GM12872 (cell line): ENCODE results near the gene AQP6.

Experiments
- CTCF ChIP-seq: IDR thresholded peaks from 3 replicates; pipeline ENCODE4 v1.5.1; 2011; ENCODE audit warnings: low read depth, mild to moderate bottlenecking, low read length, moderate library complexity; ENCODE audit not compliant: insufficient read depth

AQP6 gene

DNA sequence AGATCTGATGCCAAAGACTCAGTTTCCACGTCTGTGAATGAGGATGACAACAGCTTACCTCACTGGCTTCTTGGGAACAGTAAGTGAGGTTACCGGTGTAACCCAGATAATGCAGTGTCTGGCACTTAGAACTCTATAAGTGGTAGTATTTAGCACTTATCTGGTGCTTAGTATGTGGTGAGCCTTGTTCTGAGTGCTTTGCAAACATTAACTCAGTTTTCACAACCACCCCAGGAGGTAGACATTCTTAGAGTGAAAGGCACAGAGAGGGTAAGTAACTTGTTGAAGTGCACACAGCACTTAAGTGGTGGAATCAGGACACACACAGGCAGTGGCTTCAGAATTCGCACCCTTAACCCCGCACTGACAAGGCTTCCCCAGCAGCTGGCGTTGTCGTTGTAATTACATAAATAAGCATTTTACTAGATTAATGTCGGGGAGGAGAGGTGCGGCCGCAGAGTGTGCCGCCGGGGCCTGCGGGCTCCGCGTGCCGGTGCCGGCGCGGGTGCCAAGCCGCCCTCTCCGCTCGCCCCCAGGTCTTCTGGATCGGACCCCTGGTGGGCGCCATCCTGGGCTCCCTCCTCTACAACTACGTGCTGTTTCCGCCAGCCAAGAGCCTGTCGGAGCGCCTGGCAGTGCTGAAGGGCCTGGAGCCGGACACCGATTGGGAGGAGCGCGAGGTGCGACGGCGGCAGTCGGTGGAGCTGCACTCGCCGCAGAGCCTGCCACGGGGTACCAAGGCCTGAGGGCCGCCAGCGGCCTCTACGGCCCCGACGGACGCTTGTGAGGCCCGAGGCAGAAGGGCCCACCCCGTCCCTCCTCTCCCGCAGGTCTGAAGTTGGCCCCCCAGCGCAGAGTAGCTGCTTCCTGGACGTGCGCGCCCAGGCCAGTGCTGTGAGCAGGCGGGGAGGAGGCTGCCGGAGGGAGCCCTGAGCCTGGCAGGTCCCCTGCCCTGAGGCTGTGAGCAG lies 17.6 kb upstream of the AQP6 start:
- no peak for TF ChIP-seq CTCF

DNA sequence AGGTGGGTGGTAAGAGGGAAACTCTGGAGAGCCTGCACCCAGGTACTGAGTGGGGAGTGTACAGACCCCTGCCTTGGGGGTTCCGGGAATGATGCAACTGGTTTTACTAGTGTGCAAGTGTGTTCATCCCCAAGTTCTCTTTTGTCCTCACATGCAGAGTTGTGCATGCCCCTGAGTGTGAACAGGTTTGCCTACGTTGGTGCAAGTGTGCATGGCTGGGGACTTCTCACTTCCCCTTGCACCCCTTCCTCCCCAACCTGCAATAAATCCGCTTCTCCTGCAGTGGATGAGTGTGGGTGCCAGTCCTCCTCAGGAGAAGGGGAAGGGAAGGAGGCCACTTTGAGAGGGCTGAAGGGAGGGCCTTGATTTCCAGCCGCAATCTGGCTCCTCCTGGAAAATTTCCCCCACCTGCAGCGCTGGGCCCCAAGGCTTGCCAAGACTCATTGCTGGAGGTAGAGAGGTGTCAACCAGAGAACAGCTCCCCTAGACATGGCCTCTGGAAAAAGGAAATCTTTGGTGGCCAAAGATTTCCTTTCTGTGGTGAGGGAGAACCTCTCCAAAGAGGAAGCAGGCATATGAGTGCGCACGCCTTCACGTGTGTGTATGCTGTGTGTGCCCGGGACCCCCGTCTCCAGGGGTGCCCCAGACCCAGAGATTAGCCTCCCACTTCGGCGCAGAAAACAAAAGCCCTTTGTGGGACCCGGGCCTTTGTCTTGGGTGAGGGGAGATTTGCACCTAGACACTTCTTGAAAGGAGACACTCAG lies 16.7 kb upstream of the AQP6 start:
- no peak for TF ChIP-seq CTCF

DNA sequence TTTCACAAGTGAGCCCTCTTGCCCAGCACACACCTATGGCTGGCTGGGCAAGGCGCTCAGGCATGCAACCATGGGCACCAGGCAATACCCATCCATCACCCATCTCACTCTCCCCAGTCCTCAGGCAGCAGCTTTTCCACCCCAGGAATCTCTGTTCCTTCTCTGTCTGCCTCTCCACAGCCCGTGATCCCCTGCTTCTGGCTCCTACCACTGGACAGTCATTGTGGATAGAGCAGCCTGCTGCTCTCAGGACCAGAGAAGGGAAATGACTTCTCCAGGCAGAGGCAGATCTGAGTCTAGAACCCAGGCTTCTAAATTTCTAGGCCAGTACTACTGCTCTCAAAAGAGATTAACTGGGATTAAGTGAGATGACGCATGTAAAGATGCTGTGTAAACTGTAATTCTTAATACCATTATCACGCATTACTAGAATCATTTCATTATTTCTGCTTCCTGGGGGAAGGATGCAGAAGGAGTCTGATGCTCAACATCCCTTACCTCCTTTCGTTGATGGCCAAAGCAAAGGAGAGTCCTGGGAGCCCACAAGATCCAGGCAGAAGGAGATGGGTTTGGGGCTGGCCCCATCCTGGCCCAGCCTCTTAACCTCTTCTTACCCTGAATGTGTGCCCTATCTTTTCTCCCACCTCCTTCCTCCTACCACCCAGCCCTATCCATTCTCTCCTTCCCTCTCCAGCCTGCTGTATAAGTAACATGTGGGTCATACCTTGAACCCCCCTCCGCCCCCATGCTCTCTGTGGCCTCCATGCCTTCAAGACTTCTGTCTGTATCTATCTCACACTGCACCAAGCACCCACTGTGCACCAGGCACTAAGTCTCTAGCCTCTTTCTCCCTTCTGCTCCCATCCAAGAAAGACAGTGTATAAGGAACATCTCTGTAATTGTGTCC lies 15.8 kb upstream of the AQP6 start:
- TF ChIP-seq CTCF = no peak

- TF ChIP-seq CTCF = no peak
Measured at GRCh38 chr12:49957570-49957967, 15.2 kb upstream of the AQP6 start.

- no peak for TF ChIP-seq CTCF
Measured at GRCh38 chr12:49959685-49960473, 12.9 kb upstream of the AQP6 start.

DNA sequence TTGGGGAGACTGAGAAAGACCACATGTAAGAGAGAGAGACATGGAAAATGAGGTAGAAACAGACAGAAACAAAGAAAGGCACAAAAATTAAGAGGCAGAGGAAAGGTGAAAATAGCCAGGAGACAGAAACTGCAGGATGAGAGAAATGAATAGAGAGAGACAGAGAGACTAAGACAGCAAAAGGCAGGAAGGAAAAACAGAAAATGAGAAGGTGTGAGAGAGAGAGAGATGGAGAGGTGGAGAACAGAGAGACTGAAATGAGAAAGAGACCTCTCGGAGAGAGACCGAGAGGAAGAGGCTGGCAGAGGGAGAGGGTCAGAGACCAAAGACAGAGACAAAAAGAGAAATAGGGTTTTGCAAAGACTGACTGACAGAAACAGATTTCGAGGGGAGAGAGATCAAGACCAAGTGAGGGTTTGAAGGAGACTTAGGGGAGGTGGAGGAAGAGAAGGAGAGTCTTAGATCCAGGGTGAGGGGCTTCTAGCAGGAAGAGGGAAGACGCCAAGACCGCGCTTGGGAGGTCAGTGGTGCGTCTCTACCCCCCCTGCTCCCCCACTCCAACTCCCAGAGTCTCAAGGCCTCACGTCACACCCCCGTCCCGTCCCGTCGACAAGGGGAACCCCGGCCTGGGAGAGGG lies 12.2 kb upstream of the AQP6 start:
- no peak for TF ChIP-seq CTCF
